SU-DHL-6 (cell line): ENCODE measurements around the gene DNAH11.

ENCODE experiments used
- CTCF ChIP-seq: fragments of 200-600 bp; sonication (generic); IDR thresholded peaks from one replicate; pipeline ENCODE4 v1.5.1; 2017; ENCODE audit warnings: antibody characterized with exemption, mild to moderate bottlenecking, low read length, moderate library complexity; ENCODE audit not compliant: insufficient read depth, poor library complexity, severe bottlenecking
- EZH2phosphoT487 ChIP-seq: fragments of 200-600 bp; sonication (generic), shearing (Covaris generic); conservative IDR thresholded peaks from 2 replicates; pipeline ENCODE4 v1.6.1; 2018; ENCODE audit warnings: mild to moderate bottlenecking, antibody characterized with exemption, low read length, moderate library complexity, mixed read lengths

GRCh38 chr7:21898265-21898930 is 355.6 kb downstream of the DNAH11 start:
- TF ChIP-seq CTCF (no peak), EZH2phosphoT487 (no peak)
